ENCODE data around the gene GNA12.

DNA sequence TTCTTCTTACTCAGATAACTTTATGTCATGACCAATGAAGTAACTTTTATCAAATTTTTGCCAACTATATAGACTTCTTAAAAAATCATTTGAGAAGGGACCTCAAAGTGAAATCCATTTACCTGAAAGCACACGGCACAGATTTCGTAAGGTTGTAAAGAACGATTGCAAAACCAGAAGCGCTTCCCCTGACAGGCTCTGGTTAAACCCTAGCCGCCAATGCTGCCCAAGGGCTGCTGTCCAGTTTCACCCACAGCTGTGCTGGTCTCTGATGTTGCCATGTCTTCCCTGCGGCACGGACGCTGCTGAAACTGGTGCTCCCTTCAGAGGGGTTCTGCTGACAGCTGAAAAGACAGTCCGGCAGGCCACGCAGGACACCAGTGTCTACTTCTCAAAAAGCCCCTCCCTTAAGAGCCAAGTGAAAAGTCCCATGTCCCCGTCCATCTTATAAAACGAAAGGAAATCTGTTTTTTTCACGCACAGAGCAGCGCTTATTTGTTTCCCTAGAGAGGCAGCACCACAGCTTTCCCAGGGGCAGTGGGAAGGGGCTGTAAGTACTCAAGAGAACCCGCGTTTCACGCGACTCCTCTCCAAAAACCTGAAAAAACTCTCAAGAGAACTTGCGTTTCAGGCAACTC lies 32.5 kb downstream of the GNA12 start:
- TF ChIP-seq EZH2 (IDR thresholded peaks at IDR 0.05; ENCODE audit: borderline replicate concordance) (no peak), EZH2phosphoT487 (IDR thresholded peaks at IDR 0.05; ENCODE audit: low read depth, severe bottlenecking, unreplicated experiment) (no peak)
- TF ChIP-seq, protein P1, sequence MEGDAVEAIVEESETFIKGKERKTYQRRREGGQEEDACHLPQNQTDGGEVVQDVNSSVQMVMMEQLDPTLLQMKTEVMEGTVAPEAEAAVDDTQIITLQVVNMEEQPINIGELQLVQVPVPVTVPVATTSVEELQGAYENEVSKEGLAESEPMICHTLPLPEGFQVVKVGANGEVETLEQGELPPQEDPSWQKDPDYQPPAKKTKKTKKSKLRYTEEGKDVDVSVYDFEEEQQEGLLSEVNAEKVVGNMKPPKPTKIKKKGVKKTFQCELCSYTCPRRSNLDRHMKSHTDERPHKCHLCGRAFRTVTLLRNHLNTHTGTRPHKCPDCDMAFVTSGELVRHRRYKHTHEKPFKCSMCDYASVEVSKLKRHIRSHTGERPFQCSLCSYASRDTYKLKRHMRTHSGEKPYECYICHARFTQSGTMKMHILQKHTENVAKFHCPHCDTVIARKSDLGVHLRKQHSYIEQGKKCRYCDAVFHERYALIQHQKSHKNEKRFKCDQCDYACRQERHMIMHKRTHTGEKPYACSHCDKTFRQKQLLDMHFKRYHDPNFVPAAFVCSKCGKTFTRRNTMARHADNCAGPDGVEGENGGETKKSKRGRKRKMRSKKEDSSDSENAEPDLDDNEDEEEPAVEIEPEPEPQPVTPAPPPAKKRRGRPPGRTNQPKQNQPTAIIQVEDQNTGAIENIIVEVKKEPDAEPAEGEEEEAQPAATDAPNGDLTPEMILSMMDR (IDR thresholded peaks at IDR 0.05; ENCODE audit: poor library complexity): no peak

Measured in hepatocyte (in vitro differentiated cells).